AML-193 (cell line): Measurements from ENCODE around the gene ZPR1.

Experiments used
- DNase-seq, 2 experiments: peaks; one replicate each; lab custom pipeline; 2025; lab: John Stamatoyannopoulos, UW

Gene ZPR1

DNA sequence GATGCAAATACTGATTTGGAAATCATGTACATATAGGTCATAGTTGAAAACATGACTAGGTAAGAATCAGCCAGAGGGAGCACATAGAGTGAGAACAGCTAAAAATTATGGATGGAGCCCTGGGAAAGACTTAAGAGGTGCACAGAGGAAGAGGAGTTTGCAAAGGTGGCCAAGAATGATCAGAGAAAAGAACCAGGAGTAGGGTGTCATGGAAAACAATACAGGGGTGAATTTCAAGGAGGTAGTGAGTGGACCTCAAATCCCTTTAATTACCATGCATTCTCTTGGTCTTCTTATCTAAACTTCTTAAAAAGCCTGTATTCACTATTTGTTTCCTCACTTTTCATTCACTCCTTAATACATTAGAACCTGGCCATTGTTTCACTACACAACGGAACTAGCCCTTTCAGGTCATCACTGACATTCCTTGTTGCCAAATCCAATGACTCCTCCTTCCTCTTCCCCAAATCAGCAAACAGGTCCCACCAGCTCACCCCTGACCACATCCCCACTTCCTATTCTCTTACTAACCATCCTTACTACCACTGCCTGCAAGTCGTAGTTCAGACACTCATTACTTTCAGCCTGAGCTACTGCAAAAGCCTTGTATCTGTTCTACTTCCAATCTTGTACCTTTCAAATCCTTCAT is 37.6 kb downstream of the ZPR1 start:
- no peak for DNase-seq

GRCh38 chr11:116742104-116742503 is 45.7 kb downstream of the ZPR1 start:
- no peak for DNase-seq

- DNase-seq = no peak
Observed at GRCh38 chr11:116740741-116741140, 47.1 kb downstream of the ZPR1 start.

GRCh38 chr11:116738975-116739374 is 48.8 kb downstream of the ZPR1 start:
- DNase-seq = no peak

DNA sequence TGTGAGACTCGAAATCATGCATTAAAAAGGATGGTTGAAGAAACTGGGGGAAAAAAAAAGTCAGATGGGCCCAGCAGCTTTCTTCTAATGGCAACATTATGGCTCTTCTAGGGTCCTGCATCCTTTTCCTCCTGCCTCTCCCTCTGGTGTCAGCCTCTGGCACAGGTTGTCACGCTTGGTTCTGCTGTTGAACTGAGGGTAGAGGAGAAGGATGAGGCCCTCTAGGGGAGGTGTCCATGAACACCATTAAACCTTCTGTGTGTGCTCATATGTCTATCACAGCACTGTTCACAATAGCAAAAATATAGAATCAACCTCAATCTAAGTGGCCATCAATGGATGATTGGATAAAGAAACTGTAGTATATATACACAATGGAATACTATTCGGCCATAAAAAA is 51.1 kb downstream of the ZPR1 start:
- DNase-seq = no peak

- no peak for DNase-seq
Observed at GRCh38 chr11:116733969-116734508, 53.8 kb downstream of the ZPR1 start.

GRCh38 chr11:116733043-116733755 is 54.6 kb downstream of the ZPR1 start:
- no peak for DNase-seq

GRCh38 chr11:116732271-116733042 is 55.4 kb downstream of the ZPR1 start:
- DNase-seq = peak; percentile 58 to 63

DNA sequence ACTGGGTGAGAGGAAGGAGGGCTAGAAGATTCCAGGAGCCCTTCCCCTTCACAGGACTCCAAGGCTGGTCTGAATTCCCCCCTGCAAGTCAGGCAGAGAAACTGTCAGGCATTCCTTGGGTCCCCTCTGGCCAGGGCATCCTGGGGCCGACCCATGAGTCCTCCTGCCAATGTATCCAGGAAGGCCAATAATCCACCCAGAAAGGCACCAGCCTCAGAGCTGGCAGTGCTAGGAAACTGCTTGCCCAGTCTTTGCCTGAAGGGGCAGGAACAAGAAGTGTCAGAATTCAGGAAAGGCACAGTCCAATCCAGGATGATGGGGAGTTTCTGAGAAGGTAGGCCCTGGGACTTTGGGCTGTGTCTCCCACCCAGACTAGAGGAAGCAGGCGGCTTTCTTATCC is 56.0 kb downstream of the ZPR1 start:
- no peak for DNase-seq

DNA sequence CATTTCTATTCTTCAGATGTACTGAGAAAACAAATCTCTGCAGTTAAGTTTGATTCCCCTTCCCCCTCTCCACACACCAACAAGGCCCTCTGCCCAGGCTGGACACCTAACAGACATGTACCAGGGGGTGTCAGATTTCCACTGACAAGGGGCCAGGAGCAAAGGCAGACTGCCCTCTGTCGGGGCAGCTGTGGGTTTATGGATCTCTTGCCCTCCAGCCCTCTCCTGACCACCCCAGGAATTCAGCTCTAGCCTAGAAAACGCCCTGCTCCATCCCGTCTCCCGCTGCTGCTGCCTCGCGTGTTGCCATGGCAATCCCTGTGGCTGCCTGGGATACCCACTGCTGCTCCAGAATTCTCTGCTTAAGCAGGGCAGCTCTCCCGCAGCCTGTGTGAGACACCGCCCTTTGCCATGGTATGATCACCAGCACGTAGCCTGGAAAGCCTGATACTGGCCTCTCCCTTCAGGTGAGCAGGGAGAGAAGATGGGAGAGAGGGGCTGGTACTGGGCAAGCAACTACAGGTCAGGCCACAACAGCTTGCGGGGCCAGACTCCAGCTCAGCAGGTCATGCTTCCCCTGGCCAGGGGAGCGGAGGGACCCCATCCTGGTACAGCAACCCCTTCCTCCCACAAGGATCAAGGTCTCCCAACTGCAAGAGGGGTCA is 56.6 kb downstream of the ZPR1 start:
- DNase-seq = no peak

DNA sequence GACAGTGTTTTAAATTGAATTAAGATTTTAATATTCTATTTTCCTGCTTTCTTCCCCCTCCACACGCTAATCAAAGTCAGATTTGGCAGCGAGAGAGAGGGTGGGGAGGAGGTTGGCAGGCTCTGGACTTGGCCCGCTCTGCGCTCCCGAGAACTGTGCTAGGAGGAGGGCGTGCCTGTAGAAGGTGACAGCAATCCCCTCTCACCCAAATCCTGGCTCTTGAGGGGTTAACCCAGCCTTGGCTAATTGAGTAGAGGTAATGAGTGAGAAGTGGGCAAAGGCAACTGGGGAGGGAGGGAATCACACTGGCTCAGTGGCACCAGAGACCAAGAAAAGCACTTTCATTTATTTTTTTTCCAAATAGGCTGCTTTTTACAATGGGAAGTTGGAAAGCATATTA is 57.2 kb downstream of the ZPR1 start:
- DNase-seq = no peak

DNA sequence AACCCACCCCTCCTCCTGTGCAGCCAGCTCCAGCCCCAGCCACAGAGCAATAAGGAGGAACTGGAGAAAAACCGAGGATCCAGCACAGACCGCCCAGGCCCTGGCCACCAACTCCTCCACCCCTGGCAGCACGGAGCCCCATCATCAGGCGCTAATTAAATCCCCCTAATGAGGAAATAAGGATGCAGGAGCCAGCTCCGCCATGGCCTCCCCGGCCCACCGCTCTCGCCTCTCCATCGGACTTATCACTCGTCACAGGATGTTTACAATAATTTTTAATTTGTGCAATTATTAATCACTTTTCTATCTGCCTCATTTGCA is 57.6 kb downstream of the ZPR1 start:
- no peak for DNase-seq

DNA sequence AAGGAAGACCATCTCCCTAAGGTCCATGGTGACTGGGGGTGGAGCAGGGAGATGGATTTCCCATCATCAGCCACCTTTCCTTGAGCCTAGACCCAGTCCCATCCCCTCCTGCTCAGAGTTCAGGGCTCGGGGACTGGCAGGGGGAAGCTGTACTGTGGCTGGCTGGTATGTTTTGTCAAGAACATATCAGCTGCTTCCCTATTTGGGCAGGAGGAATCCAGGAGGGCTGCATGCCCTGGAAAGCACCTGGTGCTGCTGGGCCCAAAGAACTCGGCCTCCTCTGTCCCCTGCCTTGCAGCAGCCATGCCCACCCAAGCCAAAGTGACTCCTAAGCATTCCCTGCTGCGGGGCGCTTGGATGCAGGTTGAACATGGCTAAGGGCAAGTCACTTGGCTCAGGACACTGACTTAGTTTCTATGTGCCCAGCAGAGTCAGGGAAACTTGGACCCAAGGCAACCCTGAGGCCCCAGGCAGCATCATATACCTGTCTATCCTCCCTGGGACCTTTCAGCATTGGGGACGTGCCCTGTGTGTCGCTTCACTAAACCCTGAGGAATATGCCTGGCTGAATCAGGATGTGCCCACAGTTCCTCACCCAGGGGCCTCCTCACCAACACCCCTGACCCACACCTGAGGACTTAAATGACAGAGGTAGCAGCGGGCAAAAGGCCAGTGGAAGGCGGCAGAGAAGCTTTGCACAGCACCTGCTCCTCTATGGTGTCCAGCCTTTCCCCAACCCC is 58.2 kb downstream of the ZPR1 start:
- no peak for DNase-seq

DNA sequence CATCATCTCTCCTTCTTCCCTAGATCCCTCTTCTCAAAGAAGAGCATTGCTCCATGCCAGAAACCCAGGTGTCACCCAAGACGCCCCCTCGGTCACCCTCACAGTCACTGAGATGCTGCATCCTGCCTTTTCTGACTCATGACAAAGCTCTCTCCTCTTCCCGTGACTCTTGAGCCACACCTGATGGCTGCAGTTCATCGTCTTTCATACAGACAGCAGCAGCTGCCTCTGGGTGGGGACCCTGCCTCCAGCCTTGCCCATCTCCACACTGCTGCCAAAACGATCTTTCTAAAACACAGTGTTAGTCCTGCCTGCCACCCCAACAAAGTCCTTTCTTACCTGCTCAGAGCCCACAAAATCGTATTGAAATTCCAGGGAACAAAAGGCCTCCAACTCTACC is 59.8 kb downstream of the ZPR1 start:
- DNase-seq = no peak

DNA sequence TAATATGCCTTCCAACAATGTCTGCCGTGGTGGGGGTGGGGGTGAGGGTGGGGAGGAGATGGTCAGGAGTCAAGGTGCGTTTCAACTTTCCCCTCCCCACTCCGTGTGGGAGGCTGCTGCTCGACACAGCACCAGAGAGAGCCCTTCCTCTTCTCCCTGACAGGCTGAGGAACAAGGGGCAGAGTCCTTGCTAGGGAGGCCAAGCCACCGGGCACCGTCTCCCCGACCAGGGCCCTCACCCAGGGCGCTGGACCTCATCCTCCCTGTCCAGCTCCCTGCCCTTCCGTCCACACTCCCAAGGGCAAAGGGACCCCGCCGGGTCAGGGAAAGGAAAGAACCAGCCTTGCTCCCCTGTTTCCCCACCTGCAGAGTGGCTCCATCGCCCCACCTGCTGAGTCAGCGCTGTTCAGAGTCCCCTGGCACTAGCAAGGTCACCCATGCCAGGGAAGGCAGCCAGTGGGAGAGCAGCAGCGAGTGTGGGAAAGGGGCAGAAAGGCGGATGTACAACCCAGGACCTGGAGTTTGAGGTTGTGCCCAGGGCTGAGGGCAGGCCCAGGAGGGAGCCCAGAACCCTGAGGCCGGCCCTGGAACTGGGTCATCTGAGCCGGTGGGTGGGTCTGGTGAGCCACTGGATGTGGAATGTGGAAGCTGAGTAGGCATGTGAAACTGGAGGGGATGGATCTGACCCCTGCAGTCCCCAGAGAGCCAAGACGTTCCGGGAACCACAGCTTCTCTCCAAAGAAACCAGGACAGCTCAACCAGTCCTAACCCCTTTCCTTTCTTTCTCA is 62.2 kb downstream of the ZPR1 start:
- no peak for DNase-seq

DNA sequence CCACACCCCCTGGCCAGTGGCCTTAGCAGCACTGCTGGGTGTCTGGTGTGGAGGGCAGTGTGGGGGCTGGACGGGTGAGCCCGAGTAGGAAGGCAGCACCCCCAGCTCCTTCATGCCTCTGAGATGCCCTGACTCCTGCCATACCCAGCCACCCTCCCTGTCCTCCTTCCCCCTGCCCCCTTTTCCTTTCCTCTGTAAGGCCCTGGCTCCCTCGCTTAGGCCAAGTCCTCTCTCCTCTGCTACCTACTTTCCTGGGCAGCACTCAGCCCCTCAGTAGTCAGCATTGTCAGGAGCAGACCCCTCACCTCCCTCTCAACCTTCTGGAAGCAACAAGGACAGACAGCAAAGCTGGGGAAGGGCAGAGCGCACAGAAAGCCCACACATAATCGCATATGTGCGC is 63.0 kb downstream of the ZPR1 start:
- DNase-seq = no peak
